ENCODE measurements around the gene TXNRD3. TPM values are rescaled to one million over a fixed set of nuclear protein-coding genes. Genes with fewer than 3 reads are reported as not detected.

Gene TXNRD3
- polyA plus RNA-seq, 1 donor (not counting 4 experiments of a cell fraction or from before 2014, with no cell fraction given): 9.7 TPM

GRCh38 chr3:126606001-126606400, 48.9 kb downstream of the TXNRD3 start:
- H3K36me3 ChIP-seq (ENCODE audit: control insufficient read depth in 2 of 2, extremely low read depth in 1 of 2, insufficient read depth in 2 of 2, low read length in 2 of 2): peaks cover 10 to 14% of the 10 kb centered on the region in 2 experiments
- no peak for FAIRE-seq
- dilution Hi-C loops (cut with MboI; ENCODE audit: extremely low pct_ligation_motif_present, low sequenced_read_pairs): no loop called here

GRCh38 chr3:126604691-126605090, 50.2 kb downstream of the TXNRD3 start:
- Histone ChIP-seq H3K36me3 (ENCODE audit: control insufficient read depth in 2 of 2, extremely low read depth in 1 of 2, insufficient read depth in 2 of 2, low read length in 2 of 2) (peaks cover 4 to 14% of the 10 kb centered on the region in 2 experiments), H2AFZ (ENCODE audit: control insufficient read depth, low read length) (no peak overlapping the region), H3K4me2 (ENCODE audit: control insufficient read depth, extremely low read depth, insufficient read depth, low read depth, low read length) (no peak overlapping the region), H3K9me3 (ENCODE audit: control insufficient read depth, low read depth, low read length) (no peaks in the 10 kb centered on the region), H3K79me2 (ENCODE audit: control insufficient read depth, insufficient read depth, low read length) (no peaks in the 10 kb centered on the region), H3K4me1 (ENCODE audit: control insufficient read depth, extremely low read depth, insufficient read depth, low read length) (peaks cover 5% of the 10 kb centered on the region), H3K27me3 (ENCODE audit: control insufficient read depth, extremely low read depth, insufficient read depth, low read length) (no peaks in the 10 kb centered on the region), H4K20me1 (ENCODE audit: control insufficient read depth, extremely low read depth, insufficient read depth, low read length) (no peaks in the 10 kb centered on the region), H3K4me3 (ENCODE audit: control insufficient read depth in 2 of 3, extremely low read depth in 1 of 3, insufficient read depth in 2 of 3, low read depth in 1 of 3, low read length in 3 of 3) (no peak overlapping the region), H3K9me1 (ENCODE audit: control insufficient read depth, extremely low read depth, insufficient read depth, low read length) (no peaks in the 10 kb centered on the region), H3K9ac (ENCODE audit: control insufficient read depth, extremely low read depth, insufficient read depth, low read length) (no peak overlapping the region), H3K27ac (ENCODE audit: control insufficient read depth, insufficient read depth, low read length) (no peak overlapping the region)
- TF ChIP-seq CTCF (optimal IDR thresholded peaks at IDR 0.05 in 1 of 3, IDR thresholded peaks at IDR 0.05 in 1 of 3, conservative IDR thresholded peaks at IDR 0.05 in 1 of 3; ENCODE audit: extremely low read depth in 1 of 3, insufficient read depth in 2 of 3, low read length in 3 of 3): no peak
- TF ChIP-seq EZH2 (IDR thresholded peaks at IDR 0.05; ENCODE audit: low read length): no peak
- FAIRE-seq: no peak
- DNase-seq (ENCODE audit: low read depth, low spot score): no peak
- dilution Hi-C loops (cut with MboI; ENCODE audit: extremely low pct_ligation_motif_present, low sequenced_read_pairs): no loop called here

More at GRCh38 chr3:126606001-126606400, 48.9 kb downstream of the TXNRD3 start:
- no peaks in the 10 kb centered on the region for H4K20me1 ChIP-seq (ENCODE audit: control insufficient read depth, extremely low read depth, insufficient read depth, low read length)
- no peaks in the 10 kb centered on the region for H3K79me2 ChIP-seq (ENCODE audit: control insufficient read depth, insufficient read depth, low read length)
- TF ChIP-seq CTCF (optimal IDR thresholded peaks at IDR 0.05 in 1 of 3, IDR thresholded peaks at IDR 0.05 in 1 of 3, conservative IDR thresholded peaks at IDR 0.05 in 1 of 3; ENCODE audit: extremely low read depth in 1 of 3, insufficient read depth in 2 of 3, low read length in 3 of 3): no peak
- TF ChIP-seq EZH2 (IDR thresholded peaks at IDR 0.05; ENCODE audit: low read length): no peak
- H3K9me1 ChIP-seq (ENCODE audit: control insufficient read depth, extremely low read depth, insufficient read depth, low read length): no peaks in the 10 kb centered on the region
- H3K4me2 ChIP-seq (ENCODE audit: control insufficient read depth, extremely low read depth, insufficient read depth, low read depth, low read length): no peak overlapping the region
- H2AFZ ChIP-seq (ENCODE audit: control insufficient read depth, low read length): no peak overlapping the region
- no peaks in the 10 kb centered on the region for H3K9me3 ChIP-seq (ENCODE audit: control insufficient read depth, low read depth, low read length)
- no peak for DNase-seq (ENCODE audit: low read depth, low spot score)
- no peak overlapping the region for H3K27ac ChIP-seq (ENCODE audit: control insufficient read depth, insufficient read depth, low read length)
- H3K4me3 ChIP-seq (ENCODE audit: control insufficient read depth in 2 of 3, extremely low read depth in 1 of 3, insufficient read depth in 2 of 3, low read depth in 1 of 3, low read length in 3 of 3): no peak overlapping the region
- H3K27me3 ChIP-seq (ENCODE audit: control insufficient read depth, extremely low read depth, insufficient read depth, low read length): no peaks in the 10 kb centered on the region
- peaks cover 5% of the 10 kb centered on the region for H3K4me1 ChIP-seq (ENCODE audit: control insufficient read depth, extremely low read depth, insufficient read depth, low read length)
- no peak overlapping the region for H3K9ac ChIP-seq (ENCODE audit: control insufficient read depth, extremely low read depth, insufficient read depth, low read length)

Measured in keratinocyte (primary cell).